ENCODE measurements around the gene PRLH.

GRCh38 chr2:237591141-237591881 is 24.9 kb downstream of the PRLH start:
- TF ChIP-seq POLR2A (IDR thresholded peaks at IDR 0.05; ENCODE audit: low read depth, low read length) (no peak), POLR2AphosphoS5 (IDR thresholded peaks at IDR 0.05; ENCODE audit: low read depth, low read length) (no peak)

Measured in GM12892 (cell line).